Right renal cortex interstitium (tissue), 3 donors: ENCODE measurements around the gene MALRD1. TPM values are rescaled to one million over a fixed set of nuclear protein-coding genes. Genes with fewer than 3 reads are reported as not detected.

Source experiments
- DNase-seq, 3 donors: peaks; one replicate each; pipeline ENCODE4 v3.0.0-alpha.2; 2013; ENCODE audit warnings: low read depth in 3 of 3, low spot score in 2 of 3
- polyA plus RNA-seq, 3 donors: library from polyadenylated mRNA; unstranded; fragments of 120-200 nt; gene quantifications; one replicate each; pipeline ENCODE4 v1.2.1, GENCODE V29; 2013; ENCODE audit not compliant: insufficient read length in 3 of 3

Gene MALRD1
- polyA plus RNA-seq, 3 donors: 1.5 to 2.7 (median 2.4) TPM

DNA sequence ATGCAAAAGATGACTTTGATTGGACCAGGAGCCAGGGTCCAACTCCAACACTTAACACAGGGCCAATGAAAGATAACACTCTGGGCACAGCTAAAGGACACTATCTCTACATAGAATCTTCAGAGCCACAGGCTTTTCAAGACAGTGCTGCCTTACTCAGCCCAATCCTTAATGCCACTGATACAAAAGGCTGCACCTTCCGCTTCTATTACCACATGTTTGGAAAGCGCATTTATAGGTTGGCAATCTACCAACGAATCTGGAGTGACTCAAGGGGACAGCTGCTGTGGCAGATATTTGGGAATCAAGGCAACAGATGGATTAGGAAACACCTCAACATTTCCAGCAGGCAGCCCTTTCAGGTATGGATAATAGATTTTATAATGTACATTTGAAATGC, 160.7 kb downstream of the MALRD1 start:
- no peak for DNase-seq

DNA sequence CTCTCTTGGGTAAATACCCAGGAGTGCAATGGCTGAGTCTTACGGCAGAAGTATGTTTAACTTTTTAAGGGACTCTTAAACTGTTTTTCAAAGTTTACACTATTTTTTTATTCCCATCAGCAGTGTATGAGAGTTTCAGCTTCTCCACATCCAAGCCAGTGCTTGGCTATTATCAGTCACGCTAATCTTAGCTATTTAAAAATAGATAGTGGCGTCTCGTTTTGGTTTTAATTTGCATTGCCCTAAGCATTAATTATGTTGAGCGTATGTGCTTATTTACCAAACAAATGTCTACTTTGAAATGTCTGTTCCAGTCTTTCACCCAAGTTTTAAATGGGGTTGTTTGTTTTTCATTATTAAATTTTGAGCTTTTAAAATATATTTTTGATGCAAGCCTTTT, 164.0 kb downstream of the MALRD1 start:
- no peak for DNase-seq

GRCh38 chr10:19221216-19221615, 172.6 kb downstream of the MALRD1 start:
- DNase-seq: no peak

DNA sequence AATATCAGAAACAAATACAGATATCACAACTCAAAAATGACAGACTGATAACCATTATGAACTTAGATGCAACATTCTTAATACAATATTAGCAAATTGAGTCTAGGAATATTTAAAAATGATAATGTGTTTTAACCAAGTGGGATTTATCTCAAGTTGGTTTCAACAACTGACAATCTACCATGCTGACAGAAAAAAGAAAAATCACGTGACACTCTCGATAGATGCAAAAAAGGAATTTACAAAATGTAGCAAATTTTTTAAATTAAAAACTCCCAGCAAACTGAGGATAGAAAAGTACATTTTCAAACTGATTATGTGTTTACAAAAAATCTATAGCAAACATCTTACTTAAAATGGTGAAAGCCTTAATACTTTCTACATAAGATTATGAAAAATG, 177.4 kb downstream of the MALRD1 start:
- DNase-seq: no peak

GRCh38 chr10:19231034-19231433, 182.4 kb downstream of the MALRD1 start:
- no peak for DNase-seq

DNA sequence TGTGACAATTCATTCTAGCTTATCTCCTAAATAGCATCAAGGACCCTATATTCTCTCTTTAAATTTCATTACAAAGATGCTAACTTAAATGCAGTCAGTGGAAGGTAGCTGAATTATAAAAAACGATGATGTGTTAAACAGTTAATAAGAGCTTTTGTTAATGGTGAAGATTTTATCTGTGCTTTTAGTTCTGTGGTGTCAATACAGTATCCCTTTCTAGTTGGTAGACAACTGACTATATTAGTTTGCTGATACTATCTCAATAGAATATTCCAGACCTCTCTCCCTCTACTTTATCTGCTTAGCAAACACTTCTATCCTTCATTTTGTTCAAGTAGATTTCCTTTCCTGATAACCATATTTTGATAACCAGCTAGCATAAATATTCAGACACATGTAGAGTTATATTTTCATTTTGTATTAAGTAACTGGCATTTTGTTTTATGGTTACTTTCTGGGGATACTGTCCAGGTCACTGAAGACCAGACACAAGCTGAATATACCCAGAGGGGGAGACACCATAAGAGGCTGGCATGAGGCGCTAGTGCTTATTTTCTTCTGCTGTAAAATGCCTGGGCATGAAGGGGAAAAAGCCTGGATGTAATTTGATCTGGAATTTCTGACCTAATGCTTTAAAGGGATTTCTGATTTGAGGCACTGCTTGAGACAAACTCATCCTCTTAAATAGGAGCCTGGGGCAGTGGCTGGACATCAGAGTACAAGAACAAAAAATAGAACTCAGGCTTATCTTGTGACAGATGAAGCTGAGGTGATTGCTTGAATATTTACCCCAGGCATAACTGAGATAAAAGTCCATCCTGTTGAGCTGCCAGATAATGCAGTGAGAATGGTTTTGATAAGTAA, 197.5 kb downstream of the MALRD1 start:
- DNase-seq: no peak

- no peak for DNase-seq
Observed at GRCh38 chr10:19247843-19248242, 199.2 kb downstream of the MALRD1 start.

DNA sequence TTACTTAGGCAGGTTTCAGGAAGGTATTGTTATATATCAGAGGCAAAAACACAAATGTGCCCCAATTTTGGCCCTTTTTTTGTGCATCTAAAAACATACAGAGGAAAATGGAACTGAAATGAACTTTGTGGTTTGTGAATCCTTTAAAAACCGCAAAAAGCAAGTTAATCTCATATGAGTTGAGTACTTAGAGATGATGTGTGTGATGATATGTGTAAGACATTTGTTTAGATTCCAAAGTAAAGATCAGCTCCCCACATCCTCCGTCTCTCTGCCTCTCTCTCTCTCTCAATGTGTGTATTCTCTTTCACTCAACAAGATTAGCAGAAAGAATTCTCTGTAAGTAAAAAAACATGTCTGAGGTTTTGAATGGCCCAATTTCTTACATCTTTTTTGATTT, 201.9 kb downstream of the MALRD1 start:
- DNase-seq: no peak

DNA sequence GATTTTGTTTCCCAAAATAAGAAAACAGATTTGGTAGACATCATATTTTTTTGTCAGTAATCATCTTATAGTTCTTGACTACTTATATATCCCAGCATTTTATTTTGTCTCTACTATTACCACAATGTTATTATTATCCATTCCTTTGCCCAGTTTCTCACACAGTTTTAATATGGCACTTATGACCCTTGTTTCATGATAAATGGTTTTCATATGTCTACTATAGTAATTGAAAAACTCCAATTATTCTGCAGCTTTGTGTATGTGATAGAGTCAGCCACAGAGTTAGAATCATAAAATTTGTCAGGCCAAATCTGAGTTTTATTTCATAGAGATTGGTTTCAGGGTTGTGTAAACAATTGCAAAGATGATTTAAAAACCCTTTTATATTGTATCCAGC, 203.9 kb downstream of the MALRD1 start:
- peak; percentile 18 to 27 (median 20) for DNase-seq

- DNase-seq: no peak
Observed at GRCh38 chr10:19256331-19256730, 207.7 kb downstream of the MALRD1 start.

- no peak for DNase-seq
Observed at GRCh38 chr10:19263262-19263661, 214.7 kb downstream of the MALRD1 start.

DNA sequence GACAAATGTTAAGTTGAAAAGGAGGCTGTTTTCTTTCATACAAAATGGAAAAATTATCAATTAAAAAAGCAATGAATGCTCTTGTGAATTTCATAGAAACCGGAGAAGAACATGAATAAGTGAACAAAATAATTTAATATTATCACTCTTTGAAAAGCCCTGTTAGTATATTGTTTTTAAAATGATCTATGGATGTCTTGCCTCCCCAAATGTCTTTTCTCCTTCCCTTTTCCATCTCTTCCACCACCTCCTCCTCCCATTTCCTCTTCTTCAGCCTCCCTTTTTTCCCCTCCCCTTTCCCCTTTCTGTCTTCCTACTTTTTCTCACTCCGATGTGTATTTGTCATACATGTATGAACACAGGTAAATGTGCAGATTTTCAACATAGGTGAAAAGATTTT, 234.7 kb downstream of the MALRD1 start:
- no peak for DNase-seq

DNA sequence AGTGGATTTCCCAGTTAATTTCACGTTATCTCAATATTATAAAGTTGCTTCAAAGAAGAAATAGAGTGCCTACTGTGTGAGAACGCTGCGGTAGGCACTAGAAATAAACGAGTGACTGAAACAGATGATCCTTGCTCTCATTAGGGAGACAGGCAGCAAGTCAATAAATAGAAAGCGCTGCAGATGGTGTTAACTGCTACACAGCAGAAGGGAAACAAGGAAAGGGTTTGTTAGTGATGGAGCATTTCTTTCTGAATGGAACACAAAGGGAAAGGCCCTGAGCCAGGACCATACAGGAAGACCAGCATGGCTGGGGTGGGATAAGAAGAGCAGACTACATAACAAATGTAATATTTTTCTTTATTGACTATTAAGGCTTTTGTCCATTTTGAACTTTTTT, 235.2 kb downstream of the MALRD1 start:
- DNase-seq: no peak

- DNase-seq: no peak
Observed at GRCh38 chr10:19290770-19291169, 242.2 kb downstream of the MALRD1 start.

- DNase-seq: no peak
Observed at GRCh38 chr10:19294233-19294632, 245.6 kb downstream of the MALRD1 start.

GRCh38 chr10:19299645-19300044, 251.0 kb downstream of the MALRD1 start:
- DNase-seq: no peak

DNA sequence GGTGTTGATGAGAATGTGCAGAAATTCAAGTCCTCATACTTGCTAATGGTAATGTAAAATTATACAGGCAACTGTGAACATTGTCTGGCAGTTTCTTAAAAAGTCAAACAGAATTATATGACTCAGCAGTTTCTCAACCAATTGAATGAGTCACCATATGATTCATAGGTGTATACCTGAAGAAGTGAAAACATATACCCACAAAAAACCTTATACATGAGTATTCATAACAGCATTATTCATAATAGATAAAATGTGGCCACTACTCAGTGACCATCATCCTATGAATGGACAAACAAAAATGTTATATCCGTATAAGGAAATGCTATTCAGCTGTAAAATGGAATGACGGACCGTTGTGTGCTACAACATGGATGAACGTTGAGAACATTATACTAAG, 253.5 kb downstream of the MALRD1 start:
- no peak for DNase-seq

DNA sequence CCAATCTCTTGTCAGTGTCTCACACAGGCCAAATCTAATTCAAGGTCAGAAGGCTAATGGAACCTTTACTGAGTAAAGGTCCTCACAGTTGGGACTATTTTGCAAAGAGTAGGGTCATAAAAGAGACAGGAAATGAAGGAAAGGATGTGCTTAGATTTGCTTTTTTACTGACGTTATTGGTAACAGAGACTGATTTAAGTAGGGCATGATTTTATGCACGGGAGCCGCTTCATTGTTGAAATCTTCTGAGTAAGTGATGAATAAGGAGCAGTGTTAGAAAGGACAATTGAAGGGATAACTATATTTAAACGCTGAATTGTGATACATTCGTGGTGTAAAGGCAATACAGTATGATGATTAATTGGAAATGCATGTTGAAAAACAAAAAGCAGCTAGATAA, 261.5 kb downstream of the MALRD1 start:
- DNase-seq: no peak

DNA sequence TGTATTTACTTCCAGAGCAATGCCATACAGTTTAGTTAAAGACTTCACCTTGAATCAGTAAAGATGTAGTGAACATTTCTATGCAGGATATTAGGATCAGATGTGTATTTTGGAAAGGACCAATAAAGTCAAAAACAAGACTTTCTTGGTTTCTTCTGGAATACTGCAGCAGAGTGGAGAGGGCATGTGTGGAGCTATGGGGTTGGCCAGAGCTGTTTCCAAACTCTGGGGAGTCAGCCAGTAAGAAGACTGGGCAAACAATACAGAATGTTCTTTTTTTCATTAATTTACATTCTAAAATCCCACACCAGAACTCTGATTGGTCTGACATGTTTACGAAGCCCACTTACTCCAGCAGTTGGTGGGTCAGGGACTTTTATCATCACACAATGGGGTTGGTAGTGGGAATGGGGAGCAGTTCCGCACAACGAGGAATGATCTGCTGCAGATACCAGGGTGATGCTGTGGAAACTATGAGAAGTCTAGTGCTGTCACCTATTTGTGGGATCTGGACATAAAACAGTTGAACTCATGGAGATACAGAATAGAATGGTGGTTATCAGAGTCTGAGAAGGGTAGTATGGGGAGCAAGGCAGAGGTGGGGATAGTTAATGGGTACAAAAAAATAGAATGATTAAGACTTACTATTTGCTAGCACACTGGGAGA, 267.7 kb downstream of the MALRD1 start:
- no peak for DNase-seq

DNA sequence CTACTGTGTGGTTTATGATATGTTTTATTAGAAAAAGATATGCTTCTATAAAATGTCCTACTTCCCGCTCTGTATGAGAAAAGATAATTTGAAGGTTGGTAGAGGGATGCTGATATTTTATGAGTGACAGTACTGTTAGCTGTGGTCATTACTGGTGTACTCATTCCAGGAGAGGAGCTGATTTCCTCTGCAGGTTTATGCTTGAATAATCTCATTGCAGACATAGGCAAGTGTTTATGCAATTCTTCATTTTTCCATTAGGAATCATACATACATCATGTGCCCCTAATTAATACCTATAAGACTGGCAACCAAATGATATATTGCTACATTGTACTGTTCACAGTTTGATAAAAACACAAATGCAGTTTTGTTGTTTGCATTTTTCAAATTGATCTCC, 269.4 kb downstream of the MALRD1 start:
- DNase-seq: no peak

- DNase-seq: no peak
Observed at GRCh38 chr10:19325581-19325980, 277.0 kb downstream of the MALRD1 start.

- DNase-seq: no peak
Observed at GRCh38 chr10:19328582-19328981, 280.0 kb downstream of the MALRD1 start.
